Stimulated activated CD4-positive, alpha-beta T cell treated with anti-CD3 and anti-CD28 coated beads, TNF-alpha, amount 100 ng/mL, for 4 hours (primary cell): ENCODE results near the gene TMC2.
"Not testable (repeated sequence)": the region's sequence is repeated elsewhere in the genome, so short reads cannot be mapped to it uniquely, and the experiment has no call there.

Source experiments
- DNase-seq, 3 experiments: peaks; one replicate each; pipeline ENCODE4 v3.0.0-alpha.2; 2020; ENCODE audit warnings: low read depth in 3 of 3

TMC2 gene

GRCh38 chr20:2524709-2525506, 11.5 kb upstream of the TMC2 start:
- peak; percentile 12 to 35 (median 13) for DNase-seq

GRCh38 chr20:2526218-2526583, 10.2 kb upstream of the TMC2 start:
- not testable (repeated sequence) for DNase-seq

- no peak for DNase-seq
Measured at GRCh38 chr20:2527762-2528161, 8.6 kb upstream of the TMC2 start.

GRCh38 chr20:2528671-2529271, 7.6 kb upstream of the TMC2 start:
- no peak for DNase-seq

GRCh38 chr20:2533118-2533517, 3.3 kb upstream of the TMC2 start:
- no peak for DNase-seq

GRCh38 chr20:2535711-2536559, 438 bp upstream of the TMC2 start:
- no peak for DNase-seq

- no peak for DNase-seq
Measured at GRCh38 chr20:2537101-2537500, 728 bp downstream of the TMC2 start.

GRCh38 chr20:2538356-2538755, 2.0 kb downstream of the TMC2 start:
- DNase-seq, result no peak

- no peak for DNase-seq
Measured at GRCh38 chr20:2538931-2539720, 2.8 kb downstream of the TMC2 start.

GRCh38 chr20:2541940-2542339, 5.6 kb downstream of the TMC2 start:
- no peak for DNase-seq

- no peak for DNase-seq
Measured at GRCh38 chr20:2542361-2542760, 6.0 kb downstream of the TMC2 start.

GRCh38 chr20:2544211-2544610, 7.8 kb downstream of the TMC2 start:
- no peak for DNase-seq

GRCh38 chr20:2545594-2545993, 9.2 kb downstream of the TMC2 start:
- DNase-seq, result no peak

- no peak for DNase-seq
Measured at GRCh38 chr20:2557873-2558580, 21.7 kb downstream of the TMC2 start.

- DNase-seq, result no peak
Measured at GRCh38 chr20:2558581-2559278, 22.4 kb downstream of the TMC2 start.

- no peak for DNase-seq
Measured at GRCh38 chr20:2559279-2559626, 22.9 kb downstream of the TMC2 start.

- DNase-seq, result no peak
Measured at GRCh38 chr20:2559651-2560050, 23.3 kb downstream of the TMC2 start.

GRCh38 chr20:2563116-2563515, 26.7 kb downstream of the TMC2 start:
- DNase-seq, result no peak

GRCh38 chr20:2564406-2564805, 28.0 kb downstream of the TMC2 start:
- DNase-seq, result no peak

- no peak for DNase-seq
Measured at GRCh38 chr20:2575682-2576081, 39.3 kb downstream of the TMC2 start.

- DNase-seq, result no peak
Measured at GRCh38 chr20:2576317-2576727, 39.9 kb downstream of the TMC2 start.
